ENCODE measurements around the gene GOLGA1. TPM values are rescaled to one million over a fixed set of nuclear protein-coding genes. Genes with fewer than 3 reads are reported as not detected.
"Not testable (repeated sequence)": the region's sequence is repeated elsewhere in the genome, so short reads cannot be mapped to it uniquely, and the experiment has no call there.

The GOLGA1 gene
- total RNA-seq, 1 experiment from 2014 or later, result 22.8 TPM

DNA sequence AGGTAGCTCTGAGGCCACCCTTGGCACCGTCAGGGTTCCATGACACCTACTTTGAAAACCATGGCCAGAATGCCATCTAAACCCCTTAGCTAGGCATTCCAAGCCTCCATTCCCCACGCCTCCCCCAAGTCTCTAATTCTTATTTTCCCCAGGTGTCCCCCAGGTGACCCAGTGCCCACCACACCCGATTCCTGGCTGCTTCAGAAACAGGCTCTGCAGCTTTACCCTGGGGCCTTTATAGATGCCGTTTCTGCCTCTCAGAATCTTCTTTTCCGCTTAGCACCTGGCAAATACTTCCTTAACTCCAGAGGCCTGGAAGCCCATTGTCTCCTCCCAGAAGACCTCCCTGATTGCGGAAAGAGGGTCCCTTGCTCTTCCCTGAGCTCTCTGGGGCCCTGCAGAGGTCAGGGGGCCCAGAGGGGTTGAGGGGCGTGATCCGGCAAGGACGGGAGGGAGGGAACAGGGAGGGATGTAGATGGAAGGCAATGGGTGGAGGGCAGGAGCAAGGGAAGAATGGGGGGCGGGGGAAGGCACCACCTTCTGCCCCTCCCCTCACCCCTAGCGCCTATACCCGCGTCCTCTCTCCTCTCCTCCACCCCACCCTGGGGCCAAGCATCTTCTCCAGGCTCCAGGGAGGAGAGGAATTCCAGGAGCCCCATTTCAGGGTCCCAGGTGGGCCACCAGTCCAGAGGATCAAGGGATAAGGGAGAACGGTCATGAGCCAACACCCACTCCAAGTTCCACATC lies 99.6 kb downstream of the GOLGA1 start:
- TF ChIP-seq, protein P1, sequence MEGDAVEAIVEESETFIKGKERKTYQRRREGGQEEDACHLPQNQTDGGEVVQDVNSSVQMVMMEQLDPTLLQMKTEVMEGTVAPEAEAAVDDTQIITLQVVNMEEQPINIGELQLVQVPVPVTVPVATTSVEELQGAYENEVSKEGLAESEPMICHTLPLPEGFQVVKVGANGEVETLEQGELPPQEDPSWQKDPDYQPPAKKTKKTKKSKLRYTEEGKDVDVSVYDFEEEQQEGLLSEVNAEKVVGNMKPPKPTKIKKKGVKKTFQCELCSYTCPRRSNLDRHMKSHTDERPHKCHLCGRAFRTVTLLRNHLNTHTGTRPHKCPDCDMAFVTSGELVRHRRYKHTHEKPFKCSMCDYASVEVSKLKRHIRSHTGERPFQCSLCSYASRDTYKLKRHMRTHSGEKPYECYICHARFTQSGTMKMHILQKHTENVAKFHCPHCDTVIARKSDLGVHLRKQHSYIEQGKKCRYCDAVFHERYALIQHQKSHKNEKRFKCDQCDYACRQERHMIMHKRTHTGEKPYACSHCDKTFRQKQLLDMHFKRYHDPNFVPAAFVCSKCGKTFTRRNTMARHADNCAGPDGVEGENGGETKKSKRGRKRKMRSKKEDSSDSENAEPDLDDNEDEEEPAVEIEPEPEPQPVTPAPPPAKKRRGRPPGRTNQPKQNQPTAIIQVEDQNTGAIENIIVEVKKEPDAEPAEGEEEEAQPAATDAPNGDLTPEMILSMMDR (IDR thresholded peaks at IDR 0.05; ENCODE audit: unreplicated experiment), result no peak
- ChIA-PET POLR2A (interaction anchor here (1.1 to 2.1 kb wide), 3 partner anchors 9 to 51 kb away, joined by 3 to 6 read pairs (median 5); no protein-coding TSS in a partner anchor), CTCF (interaction anchor here (0.6 to 29.4 kb wide), 6 partner anchors 9 to 117 kb away, joined by 3 to 927 read pairs (median 4); partner anchors contain the start of genes NR6A1, OLFML2A and WDR38)
- no peaks in the 10 kb centered on the region for H3K27me3 Mint-ChIP-seq (ENCODE audit: insufficient read depth, unreplicated experiment)
- H3K36me3 Mint-ChIP-seq (ENCODE audit: insufficient read depth, unreplicated experiment), result no peaks in the 10 kb centered on the region
- BruUV-seq (replicated peaks), result no TSS peak
- no peaks in the 10 kb centered on the region for H3K9me3 Mint-ChIP-seq (ENCODE audit: unreplicated experiment)
- no peak overlapping the region for H3K27ac Mint-ChIP-seq (ENCODE audit: low read depth, unreplicated experiment)
- DNase-seq (ENCODE audit: unreplicated experiment), result no peak
- no peak overlapping the region for H3K4me3 Mint-ChIP-seq (ENCODE audit: unreplicated experiment)
- intact Hi-C loops (cut with micrococcal nuclease), result no loop called here
- no peaks in the 10 kb centered on the region for H3K4me1 Mint-ChIP-seq (ENCODE audit: insufficient read depth, unreplicated experiment)

DNA sequence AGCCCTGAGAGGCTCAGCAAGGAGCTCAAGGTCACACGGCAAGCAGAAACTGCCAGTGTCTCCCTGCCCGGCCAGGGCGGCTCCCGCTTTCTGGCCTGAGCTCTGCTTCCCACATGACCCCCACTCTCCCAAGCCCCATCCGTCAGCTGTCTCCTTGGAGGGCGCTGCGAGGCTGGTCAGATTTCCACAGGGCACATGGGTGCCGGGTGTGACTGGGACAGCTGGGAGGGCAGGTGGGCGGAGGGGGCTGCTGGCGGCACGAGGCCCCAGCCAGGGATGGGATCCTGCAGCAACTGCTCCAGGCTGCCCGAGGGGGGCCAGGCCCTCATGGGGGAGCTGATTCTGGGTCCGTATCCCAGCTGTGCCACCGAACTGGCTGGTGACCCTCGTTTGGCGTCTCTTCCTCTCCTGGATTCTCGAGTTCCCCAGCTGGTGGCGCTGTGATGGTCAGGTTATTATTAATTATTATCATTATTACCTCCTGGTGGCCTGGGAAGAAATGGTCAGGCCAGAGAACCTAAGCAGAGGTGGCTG lies 100.5 kb downstream of the GOLGA1 start:
- intact Hi-C loops (cut with micrococcal nuclease), result no loop called here
- peaks cover 5% of the 10 kb centered on the region for H3K4me1 Mint-ChIP-seq (ENCODE audit: insufficient read depth, unreplicated experiment)
- H3K4me3 Mint-ChIP-seq (ENCODE audit: unreplicated experiment), result no peak overlapping the region
- BruUV-seq (replicated peaks), result no TSS peak
- H3K27me3 Mint-ChIP-seq (ENCODE audit: insufficient read depth, unreplicated experiment), result no peaks in the 10 kb centered on the region
- ChIA-PET POLR2A (interaction anchor here (2.1 kb wide), 1 partner anchor 22 kb away, joined by 6 read pairs; no protein-coding TSS in a partner anchor), CTCF (interaction anchor here (0.6 to 29.4 kb wide), 10 partner anchors 13 to 408 kb away, joined by 3 to 927 read pairs (median 4); partner anchors contain the start of genes NR6A1, OLFML2A and WDR38)
- H3K9me3 Mint-ChIP-seq (ENCODE audit: unreplicated experiment), result no peaks in the 10 kb centered on the region
- no peak for DNase-seq (ENCODE audit: unreplicated experiment)
- H3K27ac Mint-ChIP-seq (ENCODE audit: low read depth, unreplicated experiment), result no peak overlapping the region
- no peaks in the 10 kb centered on the region for H3K36me3 Mint-ChIP-seq (ENCODE audit: insufficient read depth, unreplicated experiment)
- TF ChIP-seq, protein P1 (IDR thresholded peaks at IDR 0.05; ENCODE audit: unreplicated experiment), result peak; percentile 28

DNA sequence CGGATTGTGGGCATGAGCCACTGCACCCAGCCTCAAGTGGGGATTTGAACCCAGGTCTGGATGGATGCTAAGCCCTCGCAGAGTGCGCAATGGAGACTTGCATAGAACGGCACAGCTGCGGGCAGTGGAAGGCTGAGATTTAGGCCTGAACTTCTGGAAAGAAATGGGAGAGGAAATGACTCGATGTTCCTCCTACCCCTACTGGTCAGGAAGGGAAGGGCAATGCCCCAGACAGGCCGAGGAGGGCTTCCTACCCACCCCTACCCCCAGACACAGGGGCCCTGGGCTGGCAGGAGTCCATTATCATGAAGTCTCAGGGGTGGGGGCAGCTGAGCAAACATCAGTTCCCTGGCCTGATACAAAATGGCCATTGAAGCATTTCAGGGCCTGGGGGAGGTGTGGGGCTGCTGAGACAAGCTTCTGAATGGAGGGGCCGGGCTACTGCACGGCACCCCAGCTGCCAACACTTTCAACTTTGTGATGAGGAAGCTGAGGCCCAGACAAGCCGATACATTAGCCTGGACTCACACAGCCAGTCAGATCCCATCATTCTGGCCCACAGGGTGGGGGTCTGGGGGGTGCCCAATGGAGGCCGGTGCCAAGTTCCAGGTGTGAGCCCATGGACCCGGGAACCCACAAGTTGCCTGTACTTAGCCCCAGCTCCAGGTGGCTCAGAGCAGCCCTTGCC lies 101.1 kb downstream of the GOLGA1 start:
- TF ChIP-seq, protein P1 (IDR thresholded peaks at IDR 0.05; ENCODE audit: unreplicated experiment), result peak; percentile 27
- no peak overlapping the region for H3K27ac Mint-ChIP-seq (ENCODE audit: low read depth, unreplicated experiment)
- ChIA-PET CTCF (interaction anchor here (0.6 to 29.4 kb wide), 10 partner anchors 9 to 407 kb away, joined by 3 to 927 read pairs (median 4); partner anchors contain the start of genes NR6A1, OLFML2A and WDR38), POLR2A (interaction anchor here (2.1 kb wide), 1 partner anchor 21 kb away, joined by 6 read pairs; no protein-coding TSS in a partner anchor)
- H3K4me1 Mint-ChIP-seq (ENCODE audit: insufficient read depth, unreplicated experiment), result peaks cover 11% of the 10 kb centered on the region
- no peak overlapping the region for H3K4me3 Mint-ChIP-seq (ENCODE audit: unreplicated experiment)
- no peaks in the 10 kb centered on the region for H3K36me3 Mint-ChIP-seq (ENCODE audit: insufficient read depth, unreplicated experiment)
- no TSS peak for BruUV-seq (replicated peaks)
- no peaks in the 10 kb centered on the region for H3K27me3 Mint-ChIP-seq (ENCODE audit: insufficient read depth, unreplicated experiment)
- intact Hi-C loops (cut with micrococcal nuclease), result loop anchor here (5.0 kb wide), 1 partner anchor 67 kb away; the partner anchor contains the start of gene NR6A1
- H3K9me3 Mint-ChIP-seq (ENCODE audit: unreplicated experiment), result no peaks in the 10 kb centered on the region
- no peak for DNase-seq (ENCODE audit: unreplicated experiment)

DNA sequence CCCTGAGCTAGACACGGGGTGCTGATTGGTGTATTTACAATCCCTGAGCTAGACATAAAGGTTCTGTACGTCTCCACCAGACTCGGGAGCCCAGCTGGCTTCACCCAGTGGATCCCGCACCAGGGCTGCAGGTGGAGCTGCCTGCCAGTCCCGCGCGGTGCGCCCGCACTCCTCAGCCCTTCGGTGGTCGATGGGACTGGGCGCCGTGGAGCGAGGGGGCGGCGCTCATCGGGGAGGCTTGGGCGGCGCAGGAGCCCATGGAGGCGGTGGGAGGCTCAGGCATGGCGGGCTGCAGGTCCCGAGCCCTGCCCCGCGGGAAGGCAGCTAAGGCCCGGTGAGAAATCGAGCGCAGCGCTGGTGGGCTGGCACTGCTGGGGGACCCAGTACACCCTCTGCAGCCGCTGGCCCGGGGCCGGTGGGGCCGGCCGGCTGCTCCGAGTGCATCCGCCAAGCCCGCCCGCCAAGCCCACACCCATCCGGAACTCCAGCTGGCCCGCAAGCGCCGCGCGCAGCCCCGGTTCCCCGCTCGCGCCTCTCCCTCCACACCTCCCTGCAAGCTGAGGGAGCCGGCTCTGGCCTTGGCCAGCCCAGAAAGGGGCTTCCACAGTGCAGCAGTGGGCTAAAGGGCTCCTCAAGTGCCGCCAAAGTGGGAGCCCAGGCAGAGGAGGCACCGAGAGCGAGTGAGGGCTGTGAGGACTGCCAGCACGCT lies 102.2 kb downstream of the GOLGA1 start:
- H3K4me3 Mint-ChIP-seq (ENCODE audit: unreplicated experiment); H3K36me3 Mint-ChIP-seq (ENCODE audit: insufficient read depth, unreplicated experiment); BruUV-seq (replicated peaks); H3K9me3 Mint-ChIP-seq (ENCODE audit: unreplicated experiment); H3K27ac Mint-ChIP-seq (ENCODE audit: low read depth, unreplicated experiment); DNase-seq (ENCODE audit: unreplicated experiment); H3K27me3 Mint-ChIP-seq (ENCODE audit: insufficient read depth, unreplicated experiment): not testable (repeated sequence)
- intact Hi-C loops (cut with micrococcal nuclease), result loop anchor here (5.0 kb wide), 1 partner anchor 66 kb away; the partner anchor contains the start of gene NR6A1
- CTCF ChIA-PET, result interaction anchor here (0.6 to 29.4 kb wide), 8 partner anchors 10 to 64 kb away, joined by 3 to 927 read pairs (median 4); partner anchors contain the start of genes NR6A1, OLFML2A and WDR38
- H3K4me1 Mint-ChIP-seq (ENCODE audit: insufficient read depth, unreplicated experiment), result peaks cover 18% of the 10 kb centered on the region
- POLR2A ChIA-PET, result interaction anchor here (1.2 to 2.1 kb wide), 2 partner anchors 15 to 20 kb away, joined by 3 to 6 read pairs; partner anchors contain the start of gene WDR38

DNA sequence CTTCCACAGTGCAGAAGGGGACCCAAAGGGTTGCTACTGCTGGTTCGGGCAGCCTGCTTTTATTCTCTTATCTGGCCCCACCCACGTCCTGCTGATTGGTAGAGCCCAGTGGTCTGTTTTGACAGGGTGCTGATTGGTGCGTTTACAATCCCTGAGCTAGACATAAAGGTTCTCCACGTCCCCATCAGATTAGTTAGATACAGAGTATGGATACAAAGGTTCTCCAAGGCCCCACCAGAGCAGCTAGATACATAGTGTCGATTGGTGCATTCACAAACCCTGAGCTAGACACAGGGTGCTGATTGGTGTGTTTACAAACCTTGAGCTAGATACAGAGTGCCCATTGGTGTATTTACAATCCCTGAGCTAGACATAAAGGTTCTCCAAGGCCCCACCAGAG lies 102.8 kb downstream of the GOLGA1 start:
- not testable (repeated sequence) for BruUV-seq (replicated peaks); H3K27ac Mint-ChIP-seq (ENCODE audit: low read depth, unreplicated experiment); H3K36me3 Mint-ChIP-seq (ENCODE audit: insufficient read depth, unreplicated experiment); H3K9me3 Mint-ChIP-seq (ENCODE audit: unreplicated experiment); H3K4me3 Mint-ChIP-seq (ENCODE audit: unreplicated experiment); DNase-seq (ENCODE audit: unreplicated experiment); H3K27me3 Mint-ChIP-seq (ENCODE audit: insufficient read depth, unreplicated experiment)
- intact Hi-C loops (cut with micrococcal nuclease), result loop anchor here (5.0 kb wide), 1 partner anchor 66 kb away; the partner anchor contains the start of gene NR6A1
- ChIA-PET POLR2A (interaction anchor here (1.2 kb wide), 1 partner anchor 15 kb away, joined by 3 read pairs; the partner anchor contains the start of gene WDR38), CTCF (interaction anchor here (1.0 to 29.4 kb wide), 7 partner anchors 15 to 63 kb away, joined by 3 to 927 read pairs (median 5); partner anchors contain the start of genes NR6A1, OLFML2A and WDR38)
- H3K4me1 Mint-ChIP-seq (ENCODE audit: insufficient read depth, unreplicated experiment), result peaks cover 18% of the 10 kb centered on the region

Measured in MCF 10A (cell line).